HG02642 (cell line): ENCODE measurements around the gene SNX10.

Source experiments
- ATAC-seq: cut with Tn5 transposase; IDR thresholded peaks from one replicate; pipeline ENCODE4 v1.9.1; 2021; ENCODE audit warnings: mild to moderate bottlenecking; ENCODE audit not compliant: unreplicated experiment, poor library complexity

SNX10 gene

DNA sequence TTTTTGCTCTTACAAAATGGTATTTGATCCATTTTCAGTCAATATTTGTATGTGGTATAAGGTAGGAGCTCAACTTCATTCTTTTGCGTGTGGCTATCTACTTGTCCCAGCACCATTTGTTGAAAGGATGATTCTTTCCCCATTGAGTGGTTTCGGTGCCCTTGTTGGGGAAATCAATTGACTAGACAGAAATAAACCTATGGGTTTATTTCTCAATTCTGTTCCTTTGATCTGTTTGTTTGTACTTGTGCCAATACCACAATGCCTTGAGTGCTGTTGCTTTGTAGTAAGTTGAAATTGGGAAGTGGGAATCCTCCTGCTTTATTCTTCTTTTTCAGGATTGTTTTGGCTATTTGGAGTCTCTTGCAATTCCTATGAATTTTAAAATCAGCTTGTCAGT lies 41.0 kb downstream of the SNX10 start:
- no peak for ATAC-seq

DNA sequence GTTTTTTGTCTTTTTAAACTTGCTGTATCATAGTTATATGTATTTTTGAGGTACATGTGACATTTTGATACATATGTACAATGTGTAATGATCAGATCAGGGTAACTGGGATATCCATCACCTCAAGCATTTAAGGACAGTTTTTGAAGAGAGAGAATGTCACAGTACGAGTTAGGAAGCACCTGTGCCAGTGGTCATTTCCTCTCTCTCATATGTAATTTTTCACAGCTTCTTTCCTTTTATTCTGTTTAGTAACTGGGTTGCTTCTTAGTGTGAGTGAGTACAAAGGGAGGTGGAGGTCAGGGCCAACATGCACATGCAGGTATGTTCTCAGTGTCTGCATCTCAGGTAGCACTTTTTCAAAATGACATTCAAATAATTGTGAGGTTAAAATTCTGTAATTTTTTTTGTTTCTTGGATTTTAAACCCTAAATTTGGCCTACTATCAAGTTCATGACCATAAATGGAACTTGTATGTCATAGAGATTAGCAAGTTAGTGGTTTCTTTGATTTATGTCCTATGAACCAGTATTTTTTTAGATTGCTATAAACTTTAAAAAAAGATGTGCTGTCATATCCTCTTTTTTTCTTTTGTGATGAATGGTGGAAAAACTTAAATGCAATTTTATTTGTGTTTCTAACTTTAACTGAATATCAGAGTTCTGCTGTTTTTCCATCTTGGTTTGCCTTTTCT lies 42.7 kb downstream of the SNX10 start:
- no peak for ATAC-seq

DNA sequence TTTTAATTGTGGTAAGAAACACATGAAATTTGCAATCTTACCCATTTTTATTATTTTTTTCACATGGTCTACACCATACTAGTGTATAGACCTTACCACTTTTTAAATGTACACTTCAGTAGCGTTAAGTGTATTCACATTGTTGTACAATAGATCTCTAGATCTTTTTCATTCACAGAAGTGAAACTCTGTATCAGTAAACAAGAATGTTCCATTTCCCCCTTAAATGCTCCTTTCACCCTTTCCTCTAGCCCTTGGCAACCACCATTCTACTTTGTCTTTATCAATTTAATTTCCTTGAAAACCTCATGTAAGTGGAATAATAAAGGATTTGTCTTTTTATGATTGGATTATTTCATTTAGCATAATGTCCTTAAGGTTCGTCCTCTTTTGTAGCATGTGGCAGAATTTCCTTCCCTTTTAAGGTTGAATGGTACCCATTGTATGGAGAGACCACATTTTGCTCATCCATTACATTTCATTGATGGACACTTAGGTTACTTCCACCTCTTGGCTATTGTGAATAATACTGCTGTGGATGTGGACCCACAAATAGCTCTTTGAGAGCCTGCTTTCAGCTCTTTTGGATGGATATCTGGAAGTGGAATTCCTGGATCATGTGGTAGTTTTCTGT lies 45.7 kb downstream of the SNX10 start:
- ATAC-seq = no peak

DNA sequence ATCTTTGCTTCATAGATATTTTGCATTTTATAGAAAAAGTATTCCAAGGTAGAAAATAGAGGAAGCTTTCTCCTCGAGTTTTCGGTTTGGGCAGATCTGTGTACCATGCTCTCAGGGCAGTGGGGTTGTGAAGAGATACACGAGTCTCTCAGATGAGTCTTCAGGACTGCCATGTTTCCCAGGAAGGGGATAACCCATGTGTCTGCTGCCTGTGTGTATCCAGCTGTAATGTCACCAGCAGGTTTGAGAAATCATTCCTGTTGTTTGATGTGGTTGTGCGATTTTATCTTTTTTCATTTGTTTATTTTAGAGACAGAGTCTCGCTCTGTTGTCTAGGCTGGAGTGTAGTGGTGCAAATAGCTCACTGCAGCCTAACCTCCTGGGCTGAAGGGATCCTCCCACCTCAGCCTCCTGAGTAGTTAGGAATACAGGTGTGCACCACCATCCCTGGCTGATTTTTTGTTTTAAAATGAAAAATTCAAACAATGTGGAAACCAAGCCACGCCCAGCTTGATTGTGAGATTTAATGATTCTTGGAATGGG lies 48.9 kb downstream of the SNX10 start:
- no peak for ATAC-seq

DNA sequence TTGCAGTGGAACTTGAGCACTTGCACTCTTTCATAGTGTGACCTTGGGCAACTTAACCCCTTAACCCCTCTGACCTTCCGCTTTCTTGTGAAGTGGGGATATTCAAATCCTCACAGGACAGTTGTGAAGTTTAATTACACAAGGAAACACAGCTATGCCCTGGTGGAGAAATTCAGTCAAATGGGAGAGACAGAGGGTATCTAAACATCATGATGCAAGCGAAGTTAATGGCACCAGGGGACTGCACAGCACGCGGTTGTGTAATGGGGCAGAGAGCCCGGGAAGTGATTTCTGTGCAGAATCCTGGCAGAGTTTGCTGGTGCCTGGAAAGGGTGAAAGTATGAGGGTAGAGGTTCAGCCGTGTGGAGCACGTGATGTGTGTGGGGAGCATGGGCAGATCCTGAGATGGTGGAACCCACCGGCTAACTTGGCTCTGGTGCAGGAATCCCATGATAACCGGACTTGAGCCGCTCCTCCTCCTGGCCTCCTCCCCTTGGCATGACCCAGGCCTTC lies 51.7 kb downstream of the SNX10 start:
- ATAC-seq = no peak

DNA sequence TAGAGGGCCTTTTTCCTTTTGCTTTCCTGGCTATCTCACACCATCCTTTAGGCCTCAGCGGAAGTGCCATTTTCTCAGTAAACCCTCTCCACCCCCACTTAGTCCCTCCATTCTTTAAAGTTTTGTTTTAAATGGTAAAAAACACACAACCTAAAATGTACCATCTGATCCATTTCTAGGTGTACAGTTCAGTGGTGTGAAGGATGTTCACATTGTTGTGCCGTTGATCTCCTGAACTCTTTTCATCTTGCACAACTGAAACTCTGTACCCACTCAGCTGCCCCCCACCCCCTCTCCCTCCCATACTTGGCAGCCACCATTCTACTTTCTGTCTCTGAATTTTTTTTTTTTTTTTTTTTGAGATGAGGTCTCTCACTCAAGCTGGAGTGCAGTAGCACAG lies 52.2 kb downstream of the SNX10 start:
- no peak for ATAC-seq

DNA sequence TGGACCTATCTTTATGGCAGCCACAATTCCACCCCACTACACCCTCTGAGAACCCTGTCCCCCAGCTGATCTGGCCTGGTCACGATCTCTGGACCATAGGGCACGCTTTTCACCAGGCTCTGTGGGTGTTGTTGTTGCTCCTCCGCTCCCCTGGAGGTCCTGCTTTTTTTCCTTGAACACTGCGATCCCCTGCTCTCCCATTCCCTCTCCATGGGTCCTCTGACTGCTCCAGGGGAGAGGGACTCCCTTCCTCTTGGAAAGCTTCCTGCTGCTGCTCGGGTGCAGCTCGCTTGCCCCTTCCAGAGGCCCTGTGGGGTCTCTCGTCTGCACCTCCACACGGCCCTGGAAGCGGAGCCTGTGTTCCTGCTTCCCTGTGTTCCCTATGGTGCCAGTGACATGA lies 53.5 kb downstream of the SNX10 start:
- ATAC-seq = no peak

DNA sequence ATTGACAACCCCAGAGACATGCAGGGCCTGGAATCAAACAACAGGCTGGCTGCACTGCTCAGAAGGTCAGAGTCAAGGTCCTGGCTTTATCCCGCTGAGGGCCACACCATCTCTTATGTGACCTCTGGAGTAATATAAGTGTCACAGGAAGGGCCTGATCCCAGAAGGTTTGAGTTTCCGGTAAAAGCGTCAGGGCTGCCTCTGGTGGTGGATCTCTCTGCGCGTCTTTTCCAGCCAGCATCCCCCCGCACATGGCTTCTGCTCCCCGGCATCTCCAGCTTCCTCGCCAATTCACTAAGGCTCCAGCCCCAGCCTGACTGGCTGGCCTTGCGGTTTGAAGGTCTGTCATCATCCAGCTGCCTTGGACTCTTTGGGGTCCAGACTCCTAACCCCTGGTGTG lies 54.2 kb downstream of the SNX10 start:
- no peak for ATAC-seq

DNA sequence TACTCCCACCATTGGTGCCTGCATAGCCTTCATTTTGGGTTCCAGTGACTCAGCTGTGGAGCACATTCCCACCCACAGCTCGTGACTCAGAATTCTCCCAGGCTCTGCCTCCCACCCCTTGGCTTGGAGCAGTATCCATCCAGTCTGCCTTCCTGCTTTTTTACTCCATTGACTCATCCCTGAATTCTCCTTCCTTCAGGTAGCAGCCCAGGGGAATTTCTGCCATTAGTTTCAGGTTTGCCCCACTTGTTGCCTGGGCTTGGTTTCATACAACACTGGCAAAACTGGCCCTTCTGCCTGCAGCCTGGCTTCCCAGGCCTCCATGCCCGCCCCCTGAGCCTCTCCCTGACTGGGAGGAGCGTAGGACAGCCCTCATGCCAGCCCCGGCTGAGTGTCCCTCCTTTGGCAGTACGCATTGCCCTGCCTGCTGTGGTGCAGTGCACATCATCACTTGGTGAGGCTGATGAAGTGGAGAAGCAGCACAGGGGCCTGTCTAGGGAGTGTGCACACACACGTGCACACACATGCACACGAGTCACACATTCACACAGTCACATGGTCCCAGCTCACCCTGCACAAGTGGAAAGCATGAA lies 55.0 kb downstream of the SNX10 start:
- no peak for ATAC-seq

DNA sequence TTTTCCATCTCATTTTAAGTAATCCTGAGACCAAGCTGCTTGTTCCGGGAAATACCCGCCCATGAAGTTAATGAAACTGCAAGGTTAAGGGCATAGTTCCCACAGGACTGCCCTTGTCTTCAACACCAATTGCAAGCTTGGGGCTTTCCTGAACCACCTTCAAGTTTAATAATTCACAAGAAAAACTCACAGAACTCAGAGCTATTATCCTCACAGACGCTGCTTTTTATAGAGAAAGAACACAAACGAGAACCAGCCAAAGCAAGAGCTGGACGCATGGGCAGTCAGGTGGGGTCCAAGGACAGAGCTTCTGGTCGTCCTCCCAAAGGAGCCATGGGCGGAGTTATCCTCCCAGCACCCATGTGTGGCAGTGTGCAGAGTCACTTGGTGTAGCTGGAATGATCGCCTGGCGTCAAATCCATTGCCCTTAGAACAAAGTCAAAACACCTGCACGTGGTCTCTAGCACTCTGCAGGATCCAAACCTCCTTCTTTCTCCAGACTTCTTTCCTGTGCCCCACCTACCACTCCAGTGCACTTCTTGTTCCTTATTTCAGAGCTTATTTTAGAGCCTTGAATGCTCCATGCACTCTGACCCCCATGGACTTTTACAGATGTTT lies 56.7 kb downstream of the SNX10 start:
- ATAC-seq = peak; percentile 72

DNA sequence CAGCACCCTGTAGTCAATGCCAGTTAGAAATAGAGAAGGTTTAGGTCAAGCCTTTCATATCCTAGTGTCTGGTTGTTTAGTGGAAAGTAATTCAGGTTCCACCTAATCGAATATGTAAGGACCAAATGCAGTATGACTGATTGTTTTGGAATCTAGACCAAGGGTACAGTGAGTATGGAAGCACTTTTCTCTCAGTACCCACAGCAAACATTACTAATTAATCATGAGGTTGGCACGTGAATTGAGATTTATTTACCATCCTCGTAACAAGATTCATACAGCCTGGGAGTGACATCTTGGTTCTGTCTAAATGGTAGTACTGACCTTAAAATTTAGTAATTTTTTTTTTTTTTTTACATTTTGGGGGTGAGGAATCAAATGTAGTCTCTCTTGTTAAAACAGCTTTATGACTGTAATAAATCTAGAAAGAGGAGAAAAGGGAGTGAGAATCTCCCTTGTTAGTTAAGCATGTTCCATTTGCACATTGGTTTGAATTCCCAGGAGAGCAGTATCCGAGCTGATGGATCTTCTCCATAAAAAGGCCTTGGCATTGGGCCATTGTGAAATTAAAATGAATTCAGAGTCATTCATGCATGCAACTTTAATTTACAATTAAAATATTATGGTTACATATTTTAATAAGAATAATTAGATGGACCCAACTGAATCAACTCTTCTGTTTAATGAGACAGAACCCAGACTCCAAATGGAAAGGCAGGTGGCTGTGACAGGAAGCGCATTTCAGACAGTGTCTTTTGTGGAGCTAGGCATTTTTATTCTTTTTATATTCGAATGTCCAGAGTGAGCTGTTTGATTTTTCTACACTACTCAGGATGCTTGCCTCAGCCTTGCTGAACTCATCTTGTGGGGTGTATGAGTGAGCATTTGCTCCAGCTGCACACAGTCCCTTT lies 57.6 kb downstream of the SNX10 start:
- ATAC-seq = no peak

DNA sequence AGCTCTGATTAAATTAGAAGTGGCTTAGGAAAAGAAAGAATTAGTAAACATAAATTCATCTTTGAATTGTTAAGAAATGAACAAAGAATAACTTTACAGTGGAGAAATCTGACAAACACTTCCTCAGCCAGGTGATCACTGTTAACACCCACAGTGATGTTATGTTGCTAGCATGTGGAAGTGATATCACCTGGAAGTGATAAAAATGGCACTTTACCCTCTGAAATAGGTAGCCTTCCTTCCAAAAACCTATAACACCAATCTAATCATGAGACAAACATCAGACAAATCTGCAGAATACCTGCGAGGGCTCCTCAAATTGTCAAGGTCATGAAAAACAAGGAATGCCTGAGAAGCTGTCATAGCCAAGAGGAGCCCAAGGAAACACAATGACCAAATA lies 59.5 kb downstream of the SNX10 start:
- no peak for ATAC-seq

DNA sequence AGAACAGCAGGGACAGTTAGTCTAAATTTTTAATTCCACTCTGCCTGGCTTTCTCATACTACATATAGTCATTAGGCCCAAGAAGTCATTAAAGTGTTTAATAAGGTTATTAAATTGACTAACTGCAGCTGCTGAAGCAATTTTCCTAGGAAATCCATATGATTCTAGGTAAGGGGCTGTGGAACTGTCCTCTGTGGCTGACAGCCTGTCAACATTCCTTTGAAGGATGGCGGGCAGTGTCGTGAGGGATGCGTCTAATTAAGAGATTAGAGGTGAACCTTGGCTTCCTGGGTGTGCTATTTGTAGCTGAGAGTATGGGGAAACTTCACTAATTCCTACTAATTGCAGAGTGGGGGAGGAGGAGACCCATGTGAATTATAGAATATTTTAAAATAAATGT lies 64.6 kb downstream of the SNX10 start:
- no peak for ATAC-seq

DNA sequence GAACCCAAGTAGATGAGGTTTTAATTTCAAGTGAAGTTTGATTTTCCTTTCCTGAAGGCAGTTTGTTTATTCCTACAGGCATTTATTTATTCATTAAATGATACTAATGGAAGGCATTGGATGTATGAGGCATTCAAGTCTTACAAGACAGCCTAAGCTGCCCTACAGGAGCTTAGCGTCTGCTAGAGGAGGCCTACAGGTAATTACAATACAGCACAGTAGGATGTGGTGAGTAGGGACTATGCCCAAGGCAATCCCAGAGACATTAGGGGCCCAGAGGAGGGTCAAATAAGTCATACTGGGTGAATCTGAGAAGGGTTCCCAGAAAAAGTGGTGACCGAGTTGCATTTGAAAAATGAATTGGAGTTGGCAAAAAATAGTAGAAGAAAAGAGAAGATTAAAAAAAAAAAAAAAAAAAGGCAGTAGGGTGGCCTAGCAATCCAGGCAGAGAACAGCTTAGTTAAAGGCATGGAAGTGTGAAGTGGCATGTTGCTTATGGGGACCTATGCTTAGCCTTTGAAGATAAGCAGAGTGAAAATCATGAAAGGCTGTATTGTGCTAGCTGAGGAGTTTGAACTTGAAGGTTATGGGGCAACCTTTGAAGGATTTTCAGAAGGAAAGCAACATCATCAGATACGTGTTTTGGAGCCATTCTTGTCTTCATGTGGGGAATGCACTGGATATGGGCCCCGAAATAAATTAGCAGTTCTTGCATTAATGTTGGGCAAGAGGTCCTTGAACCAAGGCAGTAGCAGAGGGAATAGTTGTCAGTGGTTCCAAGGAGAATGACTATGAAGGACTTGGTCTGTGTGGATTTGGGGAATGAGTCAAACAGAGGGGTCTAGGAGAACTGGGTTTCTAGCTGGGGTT lies 65.5 kb downstream of the SNX10 start:
- no peak for ATAC-seq

DNA sequence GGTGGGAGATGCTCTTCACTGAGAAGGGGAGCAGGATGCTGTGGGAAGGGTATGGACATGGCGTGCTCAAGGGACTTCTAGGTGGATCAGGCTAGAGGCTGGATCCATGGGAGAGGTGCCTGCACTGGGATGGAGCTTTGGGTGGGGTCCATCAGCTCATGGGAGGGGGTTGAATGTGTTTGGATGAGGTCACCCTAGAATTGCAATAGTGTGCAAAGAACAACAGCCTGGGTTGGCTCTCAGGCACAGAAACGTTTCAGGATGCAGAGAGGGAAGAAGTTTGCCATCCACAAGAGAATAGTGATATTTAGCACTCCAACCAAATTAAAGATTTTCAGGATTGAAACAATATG lies 66.1 kb downstream of the SNX10 start:
- ATAC-seq = no peak

DNA sequence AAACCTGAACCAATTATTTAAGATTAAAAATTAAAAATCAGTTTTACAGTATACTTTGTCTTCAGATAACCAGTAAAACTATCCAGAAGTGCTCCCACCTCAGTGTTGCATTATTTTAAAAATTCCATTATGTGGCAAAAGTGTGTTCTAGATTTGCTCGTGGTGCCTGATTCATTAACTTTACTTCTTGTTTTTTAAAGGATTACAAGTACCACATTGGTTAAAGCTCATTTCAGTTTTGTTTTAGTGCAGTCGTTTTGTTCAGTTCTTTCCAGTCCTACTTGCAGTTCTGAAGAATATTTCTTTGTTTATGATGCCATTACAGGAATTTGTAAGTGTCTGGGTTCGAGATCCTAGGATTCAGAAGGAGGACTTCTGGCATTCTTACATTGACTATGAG lies 69.0 kb downstream of the SNX10 start:
- ATAC-seq = no peak

DNA sequence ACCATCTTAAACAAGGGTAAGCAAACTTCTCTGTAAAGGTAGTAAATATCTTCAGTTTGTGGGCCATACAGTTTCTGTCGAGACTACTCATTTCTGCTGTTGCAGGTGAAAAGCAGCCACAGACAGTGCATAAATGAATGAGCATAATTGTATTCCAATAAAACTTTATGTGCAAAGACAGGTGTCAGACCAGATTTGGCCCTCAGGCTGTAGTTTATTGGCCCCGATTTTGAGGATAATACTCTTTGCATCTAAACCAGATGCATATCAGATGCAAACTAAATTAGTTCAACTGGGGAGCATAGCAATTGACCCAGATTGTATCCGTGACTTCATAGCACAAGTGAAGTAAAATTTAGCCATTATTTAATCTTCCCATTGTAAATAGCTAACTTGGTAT lies 70.0 kb downstream of the SNX10 start:
- ATAC-seq = no peak

DNA sequence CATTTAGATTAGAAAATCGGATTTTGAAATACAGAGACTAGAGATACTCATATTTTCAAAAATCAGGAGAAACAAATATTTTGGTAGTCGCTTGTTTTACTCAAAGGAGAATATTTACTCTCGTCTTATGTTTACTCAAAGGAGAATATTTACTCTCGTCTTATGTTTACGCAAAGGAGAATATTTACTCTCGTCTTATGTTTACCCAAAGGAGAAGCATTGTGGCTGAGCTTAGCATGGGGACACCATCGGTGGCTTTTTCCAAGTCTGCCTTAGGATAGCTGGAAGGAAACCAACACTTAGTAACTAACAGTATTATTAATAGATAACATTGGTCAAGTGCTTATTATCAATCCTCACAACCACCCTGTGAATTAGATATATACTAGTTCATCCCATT lies 71.8 kb downstream of the SNX10 start:
- ATAC-seq = no peak
